Right forelimb (tissue), 1 donor: ENCODE data around the gene CLINT1.

Experiments
- DNase-seq: peaks from one replicate; pipeline ENCODE4 v3.0.0-alpha.2; 2018

CLINT1 gene

DNA sequence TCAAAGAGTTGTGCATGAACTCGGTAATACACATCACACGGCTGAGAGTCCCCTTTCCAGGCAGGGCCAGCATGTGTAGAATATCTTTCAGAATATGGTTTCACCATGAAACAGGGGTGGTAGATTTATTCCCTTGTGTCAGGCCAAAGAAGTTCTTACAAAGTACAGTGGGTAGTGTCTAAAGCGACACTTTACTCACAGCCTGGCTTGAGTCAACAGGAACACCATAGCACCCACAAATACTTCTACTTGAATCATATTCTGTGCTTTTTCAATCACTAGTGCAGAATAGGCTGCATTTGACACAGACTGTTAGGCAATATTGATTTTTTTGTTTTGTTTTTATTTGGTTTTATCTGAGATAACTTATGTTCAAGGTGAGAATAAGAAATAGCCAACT is 102.8 kb downstream of the CLINT1 start:
- no peak for DNase-seq

DNA sequence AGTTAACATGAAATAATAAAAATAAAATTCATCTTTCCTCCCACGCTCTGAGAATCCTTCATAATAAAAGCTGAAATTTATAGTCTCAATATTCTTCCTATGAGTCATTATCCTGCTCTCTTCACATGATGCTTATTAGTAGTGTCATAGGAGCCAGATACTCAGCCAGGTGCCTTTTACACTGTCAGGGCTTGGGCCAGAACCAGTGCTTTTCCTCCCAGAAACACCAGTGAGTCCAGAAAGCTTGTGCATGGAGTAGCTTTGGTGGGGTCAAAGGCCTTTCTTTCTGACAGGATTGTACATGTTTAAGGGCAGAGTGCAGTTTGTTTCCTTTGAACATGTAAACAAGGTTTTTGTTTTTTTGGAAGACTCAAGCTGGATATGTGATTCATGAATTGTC is 108.6 kb downstream of the CLINT1 start:
- no peak for DNase-seq

DNA sequence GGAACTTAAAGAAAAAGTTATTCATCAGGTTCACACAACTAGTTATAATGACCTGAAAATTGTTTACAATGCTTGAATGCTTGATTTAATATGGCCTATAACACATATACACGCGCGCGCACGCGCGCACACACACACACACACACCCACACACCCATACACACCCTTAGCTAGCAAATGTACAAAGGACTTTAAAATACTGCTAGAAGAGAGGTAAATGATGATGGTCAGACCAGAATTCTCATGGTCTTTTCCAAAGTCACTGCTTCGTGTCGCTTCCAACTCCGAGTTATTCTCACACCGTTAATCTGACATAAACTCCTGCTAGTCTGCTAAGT is 109.5 kb downstream of the CLINT1 start:
- no peak for DNase-seq

DNA sequence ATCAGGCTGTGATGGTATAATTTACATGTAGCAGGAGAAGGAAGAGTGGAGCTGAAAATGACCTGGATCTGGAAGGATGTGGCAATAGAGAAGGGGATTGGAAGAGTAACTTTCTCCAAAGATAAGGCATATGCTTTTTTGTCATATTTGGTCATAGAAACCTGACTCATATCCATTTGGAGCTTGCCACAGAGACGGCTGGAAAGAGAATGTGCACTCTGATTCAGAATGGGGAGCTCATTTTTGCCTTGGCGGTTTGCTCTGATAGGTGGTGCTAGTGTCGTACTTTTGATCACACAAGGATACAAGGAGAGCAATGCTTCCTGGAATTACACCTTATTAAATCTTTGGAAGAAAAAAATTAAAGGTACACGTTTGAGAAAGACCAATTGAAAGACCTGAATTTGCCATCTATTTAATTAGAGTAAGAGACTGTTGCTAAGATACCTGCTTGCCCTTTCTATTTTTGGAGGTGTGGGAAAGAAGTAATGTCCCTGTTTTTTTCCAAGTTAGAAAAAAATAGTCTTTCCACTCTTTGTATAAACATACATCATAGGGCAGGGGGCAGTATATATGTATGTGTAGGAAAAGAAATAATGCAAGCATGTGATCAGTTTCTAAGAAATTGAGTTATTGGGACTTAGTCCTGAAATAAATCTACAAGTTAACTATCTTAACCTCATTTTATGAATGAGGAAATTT is 110.0 kb downstream of the CLINT1 start:
- no peak for DNase-seq

DNA sequence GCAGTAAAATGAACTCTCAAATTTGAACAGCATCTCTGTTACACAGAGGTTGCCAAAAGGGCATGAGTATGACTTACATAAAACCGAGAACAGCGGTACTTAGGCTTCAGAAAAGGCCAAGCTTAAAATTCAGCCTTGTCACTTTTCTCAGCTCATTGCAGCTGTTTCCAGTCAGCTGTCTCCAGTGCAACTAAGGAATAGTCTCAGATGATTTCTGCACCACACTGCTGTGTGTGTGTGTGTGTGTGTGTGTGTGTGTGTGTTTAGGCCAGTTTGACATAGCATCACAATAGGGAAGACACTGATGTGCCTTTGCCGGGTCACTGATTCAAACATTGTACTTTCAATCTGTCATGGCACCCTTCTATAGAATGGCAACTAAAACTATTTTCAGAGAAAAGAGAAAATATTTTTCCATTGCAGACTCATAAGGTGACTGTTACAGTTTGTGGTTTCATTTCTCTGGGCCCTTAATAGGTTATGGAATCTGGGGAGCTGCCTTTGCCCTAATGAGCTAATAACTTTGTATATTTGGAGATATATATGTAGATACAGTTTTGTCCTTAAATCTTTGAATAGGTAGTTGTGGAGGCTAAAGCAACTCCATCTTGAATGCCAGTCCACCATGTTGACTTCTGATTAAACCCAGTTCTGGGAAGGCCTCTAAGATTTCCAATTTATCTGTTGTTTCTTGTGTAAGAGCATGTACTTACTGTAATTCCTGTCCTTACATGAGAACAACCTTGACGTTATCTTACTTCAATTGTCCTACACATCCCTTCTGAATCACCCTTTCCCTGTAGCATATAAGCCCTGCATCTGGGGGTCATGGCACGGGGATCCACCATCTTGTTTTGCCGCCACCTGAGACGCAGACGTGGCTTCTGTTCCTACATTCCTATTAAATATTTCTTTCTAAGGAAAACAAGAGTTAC is 110.9 kb downstream of the CLINT1 start:
- DNase-seq: no peak

DNA sequence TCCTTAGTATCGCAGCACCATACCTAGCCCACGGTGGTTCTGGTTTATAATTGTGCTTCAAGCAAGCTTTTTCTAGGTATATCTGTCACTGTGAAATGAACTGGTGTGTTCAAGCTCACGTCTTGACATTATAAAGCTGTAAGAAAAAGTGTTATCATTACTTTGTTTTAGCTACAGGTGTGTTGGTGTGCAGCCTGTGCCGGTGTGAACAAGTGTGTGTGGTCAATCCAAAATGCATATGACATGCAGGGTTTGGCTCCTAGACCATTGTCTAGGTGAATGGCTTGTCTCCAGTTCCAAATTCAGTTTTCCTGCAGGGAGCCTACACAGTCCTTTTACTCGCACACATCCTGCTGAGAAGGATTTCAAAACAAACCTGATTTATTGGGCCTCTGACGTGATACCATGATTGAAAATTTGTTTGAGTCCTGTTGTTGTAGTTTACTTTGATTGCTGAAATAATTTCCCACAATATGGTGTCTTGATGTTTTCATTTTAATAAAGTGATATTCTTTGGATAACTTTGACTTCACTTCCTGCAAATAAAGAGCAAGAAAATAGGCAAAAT is 111.7 kb downstream of the CLINT1 start:
- DNase-seq: no peak

DNA sequence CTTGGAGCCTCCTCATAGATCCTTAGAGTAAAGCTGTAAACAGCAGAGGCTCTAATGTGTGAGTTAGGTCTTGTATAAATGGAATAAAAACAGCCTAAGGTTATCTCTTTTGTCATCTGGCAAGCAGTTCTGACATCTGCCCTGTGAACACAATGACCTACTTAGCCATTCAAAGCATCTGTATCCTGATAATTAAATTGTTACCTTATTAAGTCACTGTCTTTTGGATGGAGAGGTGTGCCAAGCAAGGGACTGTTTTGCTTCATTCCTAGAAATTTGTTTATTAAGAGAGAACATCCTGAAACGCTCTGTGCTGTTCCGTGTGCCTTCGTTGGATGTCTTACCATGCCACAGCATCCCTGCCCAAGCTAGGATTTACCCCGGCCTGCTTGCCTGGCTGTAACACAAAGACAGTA is 113.9 kb downstream of the CLINT1 start:
- no peak for DNase-seq

DNA sequence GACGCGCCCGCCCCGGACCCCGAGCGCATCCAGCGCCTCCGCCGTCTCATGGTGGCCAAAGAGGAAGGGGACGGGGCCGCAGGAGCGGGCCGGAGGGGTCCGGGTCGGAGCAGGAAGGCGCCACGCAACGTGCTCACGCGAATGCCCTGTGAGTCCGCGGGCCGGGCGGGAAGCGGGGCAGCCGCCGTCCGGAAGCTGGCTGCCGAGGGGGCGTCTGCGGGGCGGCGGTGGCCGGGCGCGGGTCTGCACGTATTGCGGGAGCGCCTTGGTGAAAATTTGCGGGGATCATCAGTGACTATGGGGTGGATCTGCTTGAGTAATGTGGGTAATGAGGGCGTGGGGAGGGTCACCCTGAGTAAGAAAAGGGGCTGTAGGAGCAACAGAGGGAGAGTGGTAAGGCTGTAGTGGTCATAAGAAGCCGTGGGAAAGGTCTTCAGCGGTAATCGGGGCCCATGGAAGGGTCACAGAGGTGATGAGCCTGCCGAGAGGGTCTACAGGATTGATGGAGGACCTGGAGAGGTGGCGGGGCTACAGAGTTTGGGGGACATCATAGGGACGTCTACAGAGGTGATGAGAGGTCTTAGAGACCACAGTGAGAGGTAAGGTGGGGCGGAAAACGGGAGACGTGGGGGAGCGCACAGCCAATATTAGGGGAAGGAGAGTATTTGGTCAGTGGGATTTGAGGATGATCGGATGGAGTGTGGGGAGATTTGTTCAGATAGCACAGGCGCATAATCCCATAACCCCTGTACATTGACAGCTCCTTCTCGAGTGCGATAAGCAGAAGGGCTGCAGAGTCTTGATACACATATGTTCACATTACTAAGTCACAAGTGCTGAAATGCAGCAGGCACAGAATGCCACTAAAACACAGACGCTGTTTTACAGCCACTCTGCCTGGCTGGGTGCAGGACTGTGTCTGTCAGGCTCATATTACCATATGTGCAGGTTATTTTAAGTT is 114.6 kb downstream of the CLINT1 start:
- peak; percentile 58 for DNase-seq

DNA sequence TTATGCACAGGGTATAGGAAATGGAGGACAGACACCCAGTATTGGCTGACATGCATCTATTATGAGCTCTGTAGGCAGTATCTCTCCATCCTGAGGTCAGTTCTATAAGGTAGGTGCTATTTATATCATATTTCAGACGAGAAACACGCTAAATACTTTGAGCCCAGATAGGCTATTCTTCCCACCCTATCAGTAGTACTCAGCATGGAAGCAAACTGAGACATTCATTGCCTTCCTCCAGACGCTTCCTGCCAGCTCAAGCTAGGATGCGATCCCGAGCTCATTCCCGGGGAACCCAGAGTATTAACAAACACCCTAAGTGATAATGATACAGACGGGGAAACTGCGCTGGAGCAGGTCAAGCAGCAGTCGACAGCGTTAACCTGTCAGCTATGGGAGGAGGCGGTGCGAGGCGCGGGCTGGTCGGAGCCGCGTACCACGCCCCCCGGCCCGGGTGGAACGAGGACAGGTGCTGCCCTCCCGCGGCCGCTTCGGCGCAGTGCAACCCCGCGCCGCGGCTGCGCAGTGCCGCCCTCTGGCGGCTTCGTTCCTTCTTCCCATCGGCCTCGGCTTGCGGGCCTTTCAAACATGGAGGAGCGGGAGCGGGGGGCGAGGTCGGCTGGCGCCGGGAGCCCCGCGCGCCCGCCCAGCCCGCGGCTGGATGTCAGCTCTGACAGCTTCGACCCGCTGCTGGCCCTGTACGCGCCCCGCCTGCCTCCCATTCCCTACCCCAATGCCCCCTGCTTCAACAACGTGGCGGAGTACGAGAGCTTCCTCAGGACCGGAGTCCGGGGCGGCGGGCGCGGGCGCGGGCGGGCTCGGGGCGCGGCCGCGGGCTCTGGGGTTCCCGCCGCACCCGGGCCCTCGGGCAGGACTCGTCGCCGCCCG is 115.5 kb downstream of the CLINT1 start, which contains the start of gene LSM11:
Gene LSM11, plus strand, starts transcription at position 550 of the 888 bp plus-strand sequence. Its CDS starts 39 bp downstream, at position 589.
- DNase-seq: peak; percentile 97

DNA sequence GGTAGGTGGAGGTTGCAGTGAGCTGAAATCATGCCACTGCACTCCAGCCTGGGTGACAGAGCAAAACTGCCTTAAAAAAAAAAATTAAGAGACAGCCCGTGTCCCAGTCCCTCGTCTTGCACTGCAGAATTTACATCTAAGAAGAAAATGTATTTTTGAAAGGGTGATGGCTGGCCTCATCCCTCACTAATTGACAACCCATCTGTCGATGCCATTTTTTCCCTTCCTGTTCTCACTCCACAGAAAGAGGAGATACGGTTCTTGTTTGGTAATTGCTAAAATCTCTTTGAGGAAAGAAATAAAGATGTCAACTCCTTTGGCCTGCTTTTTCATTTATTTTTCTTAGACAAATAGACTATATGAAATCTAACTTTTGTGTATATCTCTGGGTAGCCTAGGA is 117.8 kb downstream of the CLINT1 start:
- DNase-seq: no peak

DNA sequence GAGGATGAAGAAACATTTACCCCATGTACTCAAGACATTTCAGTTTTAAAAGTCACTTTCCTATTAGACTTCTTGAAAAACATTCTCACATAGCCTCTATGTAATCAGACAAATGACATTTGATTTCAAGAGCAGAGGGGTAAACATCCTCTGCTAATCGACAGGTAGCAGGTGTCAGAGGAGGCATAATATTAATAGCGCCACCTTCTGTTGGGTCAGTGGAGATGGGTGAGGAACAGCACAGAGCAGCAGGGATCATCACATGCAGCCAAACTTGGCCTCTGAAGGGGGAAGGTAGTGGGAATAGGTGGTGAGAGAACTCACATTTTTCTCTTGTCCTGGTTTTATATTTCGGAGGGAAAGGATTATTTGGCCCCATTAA is 118.7 kb downstream of the CLINT1 start:
- no peak for DNase-seq

DNA sequence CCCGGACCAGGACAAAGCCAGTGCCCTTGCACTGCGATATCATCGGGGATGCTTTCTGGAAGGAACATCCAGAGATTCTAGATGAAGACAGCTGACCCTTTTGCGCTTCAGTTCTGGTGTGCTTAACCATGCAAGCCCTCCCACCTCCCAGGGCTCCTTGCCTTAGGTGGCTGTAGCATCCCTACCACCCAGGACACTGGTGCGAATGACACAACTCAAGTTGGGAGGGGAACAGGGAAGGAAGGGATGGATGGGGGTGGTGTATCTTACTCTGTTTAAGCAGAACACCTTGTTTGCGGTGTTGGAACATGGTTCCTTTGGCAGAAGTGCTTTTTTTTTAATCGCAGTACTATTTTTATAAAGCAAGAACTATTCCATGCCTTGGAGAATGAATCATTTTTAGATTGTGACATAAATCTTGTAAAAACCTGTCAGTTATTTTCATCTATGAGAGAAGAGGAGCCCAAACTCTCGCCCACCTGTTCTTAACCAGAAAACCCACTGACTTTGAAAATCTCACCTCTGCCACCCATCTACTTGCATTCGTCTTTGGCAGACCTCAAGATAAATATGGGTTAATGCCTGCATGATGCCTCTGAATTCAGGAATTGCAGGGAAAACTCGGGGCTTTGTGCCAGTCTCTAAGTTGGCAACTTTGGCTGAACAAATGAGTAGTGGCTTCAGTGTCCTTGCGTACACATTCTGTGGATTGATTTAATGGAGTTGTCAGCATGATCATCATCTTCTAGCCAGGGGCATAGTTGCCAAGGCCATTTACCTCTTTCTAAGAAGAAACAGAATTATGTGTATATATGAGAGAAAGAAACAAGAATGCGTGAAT is 119.3 kb downstream of the CLINT1 start:
- no peak for DNase-seq

DNA sequence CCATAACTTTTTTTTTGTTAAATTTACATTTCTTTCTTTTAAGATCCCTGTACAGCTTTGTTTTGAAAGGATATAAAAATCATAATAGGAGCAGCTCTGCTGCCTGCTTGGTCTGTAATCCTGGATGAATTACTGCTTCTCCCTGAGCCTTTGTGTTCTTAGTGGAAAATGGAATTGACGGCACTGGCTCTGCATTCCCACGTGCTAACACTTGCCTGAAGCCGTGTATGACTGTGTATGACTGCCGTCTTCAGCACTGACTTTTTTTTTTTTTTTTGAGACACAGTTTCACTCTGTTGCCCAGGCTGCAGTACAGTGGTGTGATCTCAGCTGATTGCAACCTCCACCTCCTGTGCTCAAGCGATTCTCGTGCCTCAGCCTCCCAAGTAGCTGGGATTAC is 123.0 kb downstream of the CLINT1 start:
- DNase-seq: no peak
